22Rv1 (cell line): Measurements from ENCODE around the gene NEU1.

ENCODE experiments used
- H3K27ac ChIP-seq: fragments of 450-650 bp; 2 replicates; pipeline ENCODE4 v1.5.1; 2017
- CTCF ChIP-seq: fragments of 450-650 bp; IDR thresholded peaks from 2 replicates; pipeline ENCODE4 v1.5.1; 2017; ENCODE audit warnings: mild to moderate bottlenecking
- ZFX ChIP-seq: fragments of 450-650 bp; IDR thresholded peaks from 2 replicates; pipeline ENCODE4 v1.6.1; 2017; ENCODE audit warnings: antibody characterized with exemption, borderline replicate concordance

NEU1 gene

DNA sequence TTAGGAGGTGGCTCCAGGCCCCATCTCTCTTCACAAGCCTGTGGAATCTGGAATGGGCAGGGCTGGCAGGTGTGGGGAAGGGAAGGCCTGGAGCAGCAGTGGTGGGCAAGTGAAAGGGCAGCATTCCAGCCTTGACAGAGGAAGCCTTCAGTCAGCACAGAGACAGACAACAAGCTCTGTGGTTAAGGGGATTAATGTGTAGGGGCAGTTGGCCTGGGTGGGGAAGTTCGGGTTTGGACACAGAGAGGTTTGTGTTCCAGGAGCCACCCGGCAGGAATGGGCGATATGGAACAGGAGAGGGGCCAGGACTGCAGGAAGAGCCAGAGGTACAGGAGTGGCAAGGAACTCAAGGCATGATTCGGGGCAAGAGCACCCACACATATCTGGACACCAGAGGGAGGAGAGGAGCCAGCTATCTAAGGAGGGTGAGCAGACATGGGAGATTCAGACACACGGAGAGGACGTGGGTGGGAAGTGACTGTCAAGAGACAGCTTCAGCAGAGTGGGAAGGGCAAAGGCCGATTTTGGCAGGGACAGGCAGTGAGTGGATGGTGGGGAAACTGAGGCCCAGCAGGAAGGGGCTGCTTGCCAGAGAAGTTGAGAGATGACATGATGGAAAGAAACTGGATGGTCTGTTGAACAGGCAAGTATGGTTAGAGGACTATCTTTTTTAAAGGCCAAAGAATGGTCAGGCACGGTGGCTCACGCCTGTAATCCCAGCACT lies 18.7 kb upstream of the NEU1 start:
- H3K27ac ChIP-seq, result peak overlapping the region; percentile 2; the same call in 1 of the 2 replicates
- TF ChIP-seq ZFX, result no peak
- TF ChIP-seq CTCF, result no peak

GRCh38 chr6:31880616-31881015 lies 18.0 kb upstream of the NEU1 start:
- TF ChIP-seq ZFX, result no peak
- TF ChIP-seq CTCF, result no peak
- no peak overlapping the region for H3K27ac ChIP-seq

GRCh38 chr6:31879901-31880300 lies 17.3 kb upstream of the NEU1 start:
- H3K27ac ChIP-seq, result peak overlapping the region; percentile 78
- no peak for TF ChIP-seq CTCF
- TF ChIP-seq ZFX, result no peak

DNA sequence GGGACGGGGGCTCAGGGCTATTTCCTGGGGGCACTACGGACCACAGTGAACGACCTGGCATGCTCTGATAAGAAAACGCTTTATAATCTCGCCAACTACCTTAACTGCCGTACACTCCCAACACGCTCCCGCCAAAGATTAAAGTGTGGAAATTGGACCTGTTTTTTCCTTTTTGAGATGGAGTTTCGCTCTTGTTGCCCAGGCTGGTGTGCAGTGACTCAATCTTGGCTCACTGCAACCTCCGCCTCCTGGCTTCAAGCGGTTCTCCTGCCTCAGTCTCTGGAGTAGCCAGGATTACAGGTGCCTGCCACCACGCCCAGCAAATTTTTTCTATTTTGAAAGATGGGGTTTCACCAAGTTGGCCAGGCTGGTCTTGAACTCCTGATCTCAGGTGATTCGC lies 16.5 kb upstream of the NEU1 start:
- TF ChIP-seq CTCF (no peak), ZFX (no peak)
- H3K27ac ChIP-seq, result peak overlapping the region; percentile 78

- TF ChIP-seq ZFX, result no peak
- TF ChIP-seq CTCF, result no peak
- H3K27ac ChIP-seq, result peak within 1 kb of the TSS; percentile 78
Observed at GRCh38 chr6:31878726-31879125, 16.1 kb upstream of the NEU1 start, which contains the start of gene SLC44A4. SLC44A4 (minus strand) TSS chr6:31878997; CDS start chr6:31878980, 17 bp downstream.

DNA sequence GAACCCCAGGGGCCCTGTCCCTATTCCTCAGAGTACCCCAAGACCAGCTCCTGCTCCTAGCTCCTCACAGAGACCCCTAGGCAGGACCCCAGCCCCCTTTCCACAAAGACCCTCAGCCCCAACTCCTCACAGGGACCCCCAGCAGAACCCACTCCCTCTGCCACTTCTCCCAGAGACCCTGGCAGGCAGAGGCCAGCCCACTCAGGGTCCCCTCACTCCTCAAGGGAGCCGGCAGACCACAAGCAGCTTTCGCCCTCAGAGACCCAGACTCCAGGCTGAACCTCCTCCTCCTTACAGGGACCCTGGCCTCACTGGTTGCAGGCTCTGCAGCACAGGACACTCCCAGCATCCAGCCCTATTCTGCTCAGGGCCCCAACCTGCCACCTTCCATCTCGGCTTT lies 15.6 kb upstream of the NEU1 start:
- TF ChIP-seq ZFX (no peak), CTCF (no peak)

GRCh38 chr6:31877651-31878161 lies 15.1 kb upstream of the NEU1 start:
- TF ChIP-seq ZFX (no peak), CTCF (no peak)
- peak overlapping the region; percentile 78 for H3K27ac ChIP-seq

More for the DNA sequence above, 15.6 kb upstream of the NEU1 start:
- peak overlapping the region; percentile 78 for H3K27ac ChIP-seq
